Measurements from ENCODE around the gene CBX2.

Gene CBX2

GRCh38 chr17:79792341-79792871 lies 14.5 kb downstream of the CBX2 start:
- Histone ChIP-seq H2AFZ (no peak overlapping the region), H3K79me2 (no peaks in the 10 kb centered on the region), H3K9ac (no peak overlapping the region), H3K36me3 (ENCODE audit: control insufficient read depth, insufficient read depth, low read length) (no peaks in the 10 kb centered on the region), H3K9me3 (ENCODE audit: control insufficient read depth, low read length) (no peaks in the 10 kb centered on the region), H3K4me3 (ENCODE audit: low read depth, low read length) (no peak overlapping the region), H3K27ac (no peak overlapping the region), H3K4me1 (no peaks in the 10 kb centered on the region), H3K4me2 (ENCODE audit: low read length) (no peak overlapping the region), H3K27me3 (ENCODE audit: control insufficient read depth, insufficient read depth, low read length) (peaks cover 8% of the 10 kb centered on the region)
- no peak for TF ChIP-seq CTCF (IDR thresholded peaks at IDR 0.05)

- no peak overlapping the region for H3K9ac ChIP-seq
- H3K36me3 ChIP-seq (ENCODE audit: control insufficient read depth, insufficient read depth, low read length), result no peaks in the 10 kb centered on the region
- no peak overlapping the region for H3K4me2 ChIP-seq (ENCODE audit: low read length)
- no peaks in the 10 kb centered on the region for H3K79me2 ChIP-seq
- no peak for TF ChIP-seq CTCF (IDR thresholded peaks at IDR 0.05)
- no peak overlapping the region for H2AFZ ChIP-seq
- peaks cover 8% of the 10 kb centered on the region for H3K27me3 ChIP-seq (ENCODE audit: control insufficient read depth, insufficient read depth, low read length)
- peaks cover 5% of the 10 kb centered on the region for H3K4me1 ChIP-seq
- no peak overlapping the region for H3K27ac ChIP-seq
- H3K9me3 ChIP-seq (ENCODE audit: control insufficient read depth, low read length), result no peaks in the 10 kb centered on the region
- H3K4me3 ChIP-seq (ENCODE audit: low read depth, low read length), result no peak overlapping the region
These were observed 15.3 kb downstream of the CBX2 start for GRCh38 chr17:79792984-79793923.

- Histone ChIP-seq H3K9ac (no peak overlapping the region), H3K4me3 (ENCODE audit: low read depth, low read length) (no peak overlapping the region), H3K4me1 (peaks cover 8% of the 10 kb centered on the region), H3K79me2 (no peaks in the 10 kb centered on the region), H3K9me3 (ENCODE audit: control insufficient read depth, low read length) (no peaks in the 10 kb centered on the region), H3K27me3 (ENCODE audit: control insufficient read depth, insufficient read depth, low read length) (peaks cover 8% of the 10 kb centered on the region), H3K36me3 (ENCODE audit: control insufficient read depth, insufficient read depth, low read length) (no peaks in the 10 kb centered on the region), H3K4me2 (ENCODE audit: low read length) (no peak overlapping the region), H3K27ac (no peak overlapping the region), H2AFZ (no peak overlapping the region)
- TF ChIP-seq CTCF (IDR thresholded peaks at IDR 0.05), result no peak
These were observed 16.0 kb downstream of the CBX2 start for GRCh38 chr17:79793924-79794304.

- no peak for TF ChIP-seq CTCF (IDR thresholded peaks at IDR 0.05)
- Histone ChIP-seq H3K4me2 (ENCODE audit: low read length) (no peak overlapping the region), H3K4me1 (peaks cover 8% of the 10 kb centered on the region), H3K9me3 (ENCODE audit: control insufficient read depth, low read length) (no peaks in the 10 kb centered on the region), H3K27me3 (ENCODE audit: control insufficient read depth, insufficient read depth, low read length) (peaks cover 14% of the 10 kb centered on the region), H2AFZ (no peak overlapping the region), H3K27ac (no peak overlapping the region), H3K36me3 (ENCODE audit: control insufficient read depth, insufficient read depth, low read length) (no peaks in the 10 kb centered on the region), H3K4me3 (ENCODE audit: low read depth, low read length) (no peak overlapping the region), H3K9ac (no peak overlapping the region), H3K79me2 (no peaks in the 10 kb centered on the region)
These were observed 16.9 kb downstream of the CBX2 start for GRCh38 chr17:79794659-79795511.
